H1 (cell line): ENCODE data around the gene MRPS17. TPM values are rescaled to one million over a fixed set of nuclear protein-coding genes. Genes with fewer than 3 reads are reported as not detected.

ENCODE experiments used
- CTCF ChIA-PET: fragments of 300-600 bp; sonication (Branson Sonifier 250); formaldehyde crosslinking; loops from one replicate; lab custom pipeline; 2021; ENCODE audit not compliant: partially characterized antibody; lab: Charles Lee
- POLR2A ChIA-PET: fragments of 300-600 bp; sonication (Branson Sonifier 250); formaldehyde crosslinking; loops from one replicate; lab custom pipeline; 2021; ENCODE audit warnings: inconsistent platforms; ENCODE audit not compliant: partially characterized antibody; lab: Charles Lee
- DNase-seq, 2 experiments: peaks; one replicate each; pipeline versions ENCODE4 v3.0.0 to v3.0.0-alpha.2; 2010 to 2022; ENCODE audit warnings: low spot score in 2 of 2, low read depth in 1 of 2, mixed read lengths in 1 of 2
- FAIRE-seq: peaks from 2 replicates; lab custom pipeline; 2011; peaks lifted over from hg19 to GRCh38; lab: Jason Lieb, UNC
- H2AFZ ChIP-seq: 2 replicates; pipeline ENCODE4 v1.8.1; 2012; ENCODE audit warnings: low read length, inconsistent platforms
- H2AK5ac ChIP-seq: 2 replicates; pipeline ENCODE4 v1.6.1; 2013; ENCODE audit warnings: low read depth, low read length
- H2BK120ac ChIP-seq: replicated peaks from 2 replicates; pipeline ENCODE3; 2013; ENCODE audit warnings: low read depth, low read length, inconsistent platforms
- H2BK12ac ChIP-seq: 2 replicates; pipeline ENCODE4 v1.6.1; 2013; ENCODE audit warnings: low read depth, low read length
- H2BK15ac ChIP-seq: 2 replicates; pipeline ENCODE4 v1.6.1; 2013; ENCODE audit warnings: low read length
- H2BK20ac ChIP-seq: 2 replicates; pipeline ENCODE4 v1.6.1; 2013; ENCODE audit warnings: low read length
- H2BK5ac ChIP-seq: 2 replicates; pipeline ENCODE4 v1.6.1; 2013; ENCODE audit warnings: low read depth, low read length
- H3K14ac ChIP-seq: 2 replicates; pipeline ENCODE4 v1.6.1; 2013; ENCODE audit warnings: inconsistent platforms; ENCODE audit not compliant: insufficient read length
- H3K18ac ChIP-seq: 2 replicates; pipeline ENCODE4 v1.6.1; 2013; ENCODE audit warnings: low read length; ENCODE audit errors: extremely low read depth
- H3K23ac ChIP-seq: 2 replicates; pipeline ENCODE4 v1.6.1; 2013; ENCODE audit warnings: inconsistent platforms; ENCODE audit not compliant: insufficient read length
- H3K23me2 ChIP-seq: 2 replicates; pipeline ENCODE4 v1.6.1; 2013; ENCODE audit warnings: low read depth, low read length
- H3K27ac ChIP-seq: 2 replicates; pipeline ENCODE4 v1.6.1; 2011; ENCODE audit warnings: low read depth, low read length, inconsistent platforms
- H3K27me3 ChIP-seq, 4 experiments: replicated peaks in 1 of 4; 1 replicate in 1 of 4; 2 replicates in 3 of 4; pipeline versions ENCODE4 v1.6.1 to v1.8.1; 2011 to 2013; ENCODE audit warnings: low read length in 3 of 4, mild to moderate bottlenecking in 3 of 4, inconsistent platforms in 2 of 4, mixed read lengths in 2 of 4, moderate library complexity in 1 of 4; ENCODE audit not compliant: control insufficient read depth in 3 of 4, insufficient read depth in 3 of 4; ENCODE audit errors: extremely low read depth in 1 of 4
- H3K36me3 ChIP-seq, 4 experiments: 2 replicates each; pipeline versions ENCODE4 v1.6.1 to v1.8.1; 2011 to 2013; ENCODE audit warnings: mild to moderate bottlenecking in 4 of 4, low read length in 3 of 4, moderate library complexity in 2 of 4, control low read depth in 1 of 4, inconsistent platforms in 1 of 4; ENCODE audit not compliant: insufficient read depth in 4 of 4, control insufficient read depth in 2 of 4
- H3K4ac ChIP-seq: replicated peaks from 2 replicates; pipeline ENCODE3; 2013; ENCODE audit warnings: low read length, low read depth, mixed read lengths, inconsistent platforms; ENCODE audit not compliant: insufficient read length
- H3K4me1 ChIP-seq, 4 experiments: replicated peaks in 1 of 4; 1 replicate in 1 of 4; 2 replicates in 3 of 4; pipeline versions ENCODE4 v1.6.1 to v1.8.1; 2011 to 2013; ENCODE audit warnings: low read length in 3 of 4, inconsistent platforms in 2 of 4, mixed read lengths in 1 of 4; ENCODE audit not compliant: insufficient read depth in 4 of 4, control insufficient read depth in 3 of 4
- H3K4me2 ChIP-seq, 2 experiments: 2 replicates each; pipeline versions ENCODE4 v1.6.1 to v1.8.1; 2011 to 2013; ENCODE audit warnings: low read depth in 2 of 2, low read length in 2 of 2, control low read depth in 1 of 2, inconsistent platforms in 1 of 2, mild to moderate bottlenecking in 1 of 2; ENCODE audit not compliant: insufficient read depth in 1 of 2
- H3K4me3 ChIP-seq, 4 experiments: fragments of 200-600, 300-600 bp in 1 of 4; sonication (generic), shearing (Covaris generic), sonication (Bioruptor Twin) in 1 of 4; 2 replicates each; pipeline versions ENCODE4 v1.5.1 to v1.8.1; 2011 to 2016; ENCODE audit warnings: low read length in 4 of 4, low read depth in 3 of 4, control low read depth in 2 of 4, inconsistent platforms in 2 of 4, mild to moderate bottlenecking in 2 of 4, mixed read lengths in 1 of 4, moderate library complexity in 1 of 4; ENCODE audit not compliant: insufficient read depth in 2 of 4; ENCODE audit errors: extremely low read depth in 1 of 4
- H3K56ac ChIP-seq: replicated peaks from 2 replicates; pipeline ENCODE3; 2013; ENCODE audit warnings: low read depth, mild to moderate bottlenecking, mixed read lengths, low read length, inconsistent platforms; ENCODE audit not compliant: insufficient read length
- H3K79me1 ChIP-seq: 2 replicates; pipeline ENCODE4 v1.6.1; 2013; ENCODE audit warnings: low read depth, low read length, control low read depth
- H3K79me2 ChIP-seq, 2 experiments: 2 replicates each; pipeline versions ENCODE4 v1.6.1 to v1.8.1; 2012 to 2013; ENCODE audit warnings: low read length in 2 of 2, mild to moderate bottlenecking in 2 of 2, inconsistent platforms in 1 of 2; ENCODE audit not compliant: insufficient read depth in 2 of 2, control insufficient read depth in 1 of 2
- H3K9ac ChIP-seq, 4 experiments: replicated peaks in 1 of 4; 1 replicate in 1 of 4; 2 replicates in 3 of 4; pipeline versions ENCODE4 v1.6.1 to v1.8.1; 2011 to 2013; ENCODE audit warnings: low read depth in 3 of 4, low read length in 3 of 4, control low read depth in 2 of 4, mild to moderate bottlenecking in 2 of 4, moderate library complexity in 2 of 4, inconsistent platforms in 1 of 4; ENCODE audit errors: extremely low read depth in 1 of 4
- H3K9me3 ChIP-seq, 2 experiments: 2 replicates each; pipeline versions ENCODE4 v1.6.1 to v1.8.1; 2012 to 2013; ENCODE audit warnings: mild to moderate bottlenecking in 2 of 2, moderate library complexity in 2 of 2, control low read depth in 1 of 2, inconsistent platforms in 1 of 2, low read depth in 1 of 2, low read length in 1 of 2, mixed read lengths in 1 of 2; ENCODE audit not compliant: insufficient read depth in 2 of 2
- H4K20me1 ChIP-seq, 2 experiments: replicated peaks in 1 of 2; 2 replicates each; pipeline versions ENCODE3 to v1.8.1; 2011 to 2013; ENCODE audit warnings: inconsistent platforms in 2 of 2, low read length in 2 of 2, mild to moderate bottlenecking in 1 of 2; ENCODE audit not compliant: insufficient read depth in 2 of 2, control insufficient read depth in 1 of 2
- H4K5ac ChIP-seq: 2 replicates; pipeline ENCODE4 v1.6.1; 2013; ENCODE audit warnings: low read length, low read depth, mixed read lengths, inconsistent platforms; ENCODE audit not compliant: insufficient read length
- H4K8ac ChIP-seq: 2 replicates; pipeline ENCODE4 v1.8.0; 2013; ENCODE audit warnings: mild to moderate bottlenecking, moderate library complexity, low read length, inconsistent platforms; ENCODE audit not compliant: insufficient read depth; ENCODE audit errors: extremely low read depth
- H4K91ac ChIP-seq: replicated peaks from 2 replicates; pipeline ENCODE3; 2013; ENCODE audit warnings: low read length, mixed read lengths, inconsistent platforms; ENCODE audit not compliant: insufficient read length
- FOSL1 ChIP-seq: IDR thresholded peaks from 2 replicates; pipeline ENCODE4 v1.6.1; 2011; ENCODE audit warnings: mild to moderate bottlenecking, low read depth, low read length, moderate library complexity; ENCODE audit not compliant: insufficient read depth
- WGBS, 2 experiments: shearing (Covaris generic) in 1 of 2; methylation state at CpG; one replicate each; pipeline versions ENCODE4 v1.1.6 to v1.1.7; 2013 to 2015; ENCODE audit warnings: low lambda C conversion rate in 2 of 2, mixed read lengths in 2 of 2, inconsistent platforms in 1 of 2, low coverage in 1 of 2, missing lambda C conversion rate in 1 of 2; ENCODE audit not compliant: insufficient replicate concordance in 2 of 2, insufficient coverage in 1 of 2, insufficient read length in 1 of 2; ENCODE audit errors: extremely low coverage in 1 of 2, missing lambda C conversion rate in 1 of 2; 5-methylcytosine and 5-hydroxymethylcytosine counted together
- polyA plus RNA-seq, 7 experiments: library from polyadenylated mRNA; depleted of rRNA in 3 of 7; stranded (reverse) in 5 of 7; unstranded in 2 of 7; fragments of >200 nt in 5 of 7; fragments of 200-250 nt in 2 of 7; gene quantifications; 1 replicate in 5 of 7; 2 replicates in 1 of 7; 4 replicates in 1 of 7; pipeline versions ENCODE4 v1.2.1 to v1.2.3, GENCODE V29; 2011 to 2013; ENCODE audit warnings: missing spikeins in 2 of 7, mixed read lengths in 2 of 7
- total RNA-seq: library from RNA; stranded (reverse); fragmentation: NEBNext Ultra II Directional; extraction: Animal tissue kit (Norgen Biotek cat#: 25700); gene quantifications from 2 replicates; pipeline ENCODE4 v1.2.1, GENCODE V29; 2021

Gene MRPS17
- total and polyA plus RNA-seq, 2 of the 8 experiments (the other 6 are each of a cell fraction or from before 2014, with no cell fraction given): 15.8 to 27.3 TPM

- WGBS, 2 experiments: 94% methylated on average over 7 of the region's 7 CpGs; no CpG with 5 or more reads in 1 of the 2 experiments
- peaks cover 0 to 5% (median 1%) of the 10 kb centered on the region in 4 experiments; a peak in 2 of 7 replicates for H3K4me1 ChIP-seq
- no peaks in the 10 kb centered on the region for H3K23me2 ChIP-seq
- no peak overlapping the region for H3K56ac ChIP-seq
- no peak overlapping the region for H3K27ac ChIP-seq
- no peak overlapping the region for H2BK5ac ChIP-seq
- H2BK15ac ChIP-seq: no peak overlapping the region
- H2BK20ac ChIP-seq: no peak overlapping the region
- H4K8ac ChIP-seq: no peak overlapping the region
- H3K27me3 ChIP-seq: no peaks in the 10 kb centered on the region
- H3K4me2 ChIP-seq: no peak overlapping the region
- FAIRE-seq (no peak), DNase-seq (no peak)
- H4K91ac ChIP-seq: no peak overlapping the region
- no peak overlapping the region for H3K18ac ChIP-seq
- ChIA-PET POLR2A (interaction anchor here (0.6 kb wide), 1 partner anchor 17 kb away, joined by 3 read pairs; no protein-coding TSS in a partner anchor), CTCF (interaction anchor here (0.7 kb wide), 1 partner anchor 57 kb away, joined by 5 read pairs; no protein-coding TSS in a partner anchor)
- H2BK12ac ChIP-seq: no peak overlapping the region
- H3K4ac ChIP-seq: no peak overlapping the region
- H3K4me3 ChIP-seq: no peak overlapping the region
- no peak overlapping the region for H2AFZ ChIP-seq
- no peak overlapping the region for H3K14ac ChIP-seq
- H3K9me3 ChIP-seq: no peaks in the 10 kb centered on the region
- H2AK5ac ChIP-seq: no peak overlapping the region
- peaks cover 2 to 7% of the 10 kb centered on the region in 2 experiments for H4K20me1 ChIP-seq
- H3K79me2 ChIP-seq: peaks cover 0 to 20% of the 10 kb centered on the region in 2 experiments; a peak in 2 of 4 replicates
- peaks cover 0 to 8% (median 2%) of the 10 kb centered on the region in 4 experiments; a peak in 3 of 8 replicates for H3K36me3 ChIP-seq
- H3K9ac ChIP-seq: no peak overlapping the region
- peaks cover 3% of the 10 kb centered on the region; the same call in 1 of the 2 replicates for H3K79me1 ChIP-seq
- H4K5ac ChIP-seq: no peak overlapping the region
- no peak overlapping the region for H2BK120ac ChIP-seq
- H3K23ac ChIP-seq: no peak overlapping the region
- TF ChIP-seq FOSL1: no peak
These were observed 22.1 kb downstream of the MRPS17 start for GRCh38 chr7:55973747-55974250.
